ENCODE results near the gene RAB11FIP2. TPM values are rescaled to one million over a fixed set of nuclear protein-coding genes. Genes with fewer than 3 reads are reported as not detected.

Gene RAB11FIP2
- total RNA-seq, 2 experiments from 2014 or later, result 15.5 to 17.9 TPM

DNA sequence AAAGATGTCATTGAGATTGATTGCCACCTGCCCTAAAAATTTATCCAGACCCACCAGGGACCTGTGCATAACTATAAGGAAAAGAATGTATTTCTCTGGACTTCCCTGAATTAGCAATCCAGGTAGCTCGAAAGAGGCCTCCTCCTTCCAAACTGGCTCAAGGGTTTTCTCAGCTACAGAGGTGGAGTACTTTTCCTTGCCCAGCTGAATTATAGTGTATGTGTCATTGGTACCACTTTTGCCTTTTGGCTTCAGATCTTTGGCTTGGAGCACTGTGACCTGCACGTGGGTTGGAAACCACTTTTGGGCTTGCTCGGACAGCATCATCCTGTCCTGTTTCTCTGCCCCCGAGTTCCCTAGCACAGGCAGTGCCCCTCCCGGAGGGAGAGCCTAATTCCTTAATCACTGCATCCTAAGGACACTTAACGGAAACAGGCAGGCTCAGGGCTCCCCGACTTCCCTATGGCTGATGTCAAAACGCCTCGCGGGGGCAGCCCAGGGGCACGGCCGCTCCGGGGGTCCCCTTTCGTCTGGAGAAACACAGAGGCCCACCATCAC, 825 bp downstream of the RAB11FIP2 start:
- Mint-ChIP-seq H3K36me3 (ENCODE audit: low read depth) (no peaks in the 10 kb centered on the region), H3K27me3 (no peaks in the 10 kb centered on the region), H3K4me1 (peaks cover 29% of the 10 kb centered on the region), H3K9me3 (no peaks in the 10 kb centered on the region), H3K4me3 (peak overlapping the region; percentile 90), H3K27ac (peak overlapping the region; percentile 91)
- ChIA-PET CTCF (no interaction called here), POLR2A (no interaction called here)
- peak; percentile 28 for DNase-seq

DNA sequence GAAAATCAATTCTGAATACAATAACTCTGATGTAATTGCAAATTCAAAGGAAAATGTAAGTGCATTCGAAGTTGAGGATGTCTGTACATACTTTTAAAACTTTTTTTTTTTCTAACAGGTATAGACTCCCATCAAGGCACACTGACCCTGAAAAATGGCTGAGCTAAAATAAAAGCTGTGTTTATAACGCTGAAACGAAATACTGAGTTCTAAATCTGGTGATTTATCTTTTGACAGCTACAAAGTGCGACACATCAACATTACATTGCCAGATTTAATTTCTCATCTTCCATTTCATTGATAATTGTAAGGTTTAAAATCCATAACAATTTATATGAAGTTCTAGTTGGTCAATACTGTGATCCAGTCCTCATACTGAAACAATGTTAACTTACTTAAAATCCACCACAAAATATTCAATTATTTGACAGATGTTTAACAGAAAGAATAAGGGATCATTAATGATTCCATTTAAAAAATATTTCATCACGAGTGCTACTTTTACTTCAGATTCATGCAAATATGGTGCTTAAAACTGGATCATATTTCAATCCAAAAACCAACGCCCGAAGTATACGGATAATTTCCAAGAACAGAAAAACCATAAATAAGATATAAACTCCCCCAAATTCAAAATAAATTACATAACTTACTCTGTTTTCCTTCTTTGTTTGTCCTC, 1.4 kb downstream of the RAB11FIP2 start:
- peaks cover 29% of the 10 kb centered on the region for H3K4me1 Mint-ChIP-seq
- no peaks in the 10 kb centered on the region for H3K9me3 Mint-ChIP-seq
- H3K36me3 Mint-ChIP-seq (ENCODE audit: low read depth), result no peaks in the 10 kb centered on the region
- DNase-seq, result no peak
- peak overlapping the region; percentile 90 for H3K4me3 Mint-ChIP-seq
- ChIA-PET POLR2A (no interaction called here), CTCF (no interaction called here)
- peak overlapping the region; percentile 91 for H3K27ac Mint-ChIP-seq
- no peaks in the 10 kb centered on the region for H3K27me3 Mint-ChIP-seq

DNA sequence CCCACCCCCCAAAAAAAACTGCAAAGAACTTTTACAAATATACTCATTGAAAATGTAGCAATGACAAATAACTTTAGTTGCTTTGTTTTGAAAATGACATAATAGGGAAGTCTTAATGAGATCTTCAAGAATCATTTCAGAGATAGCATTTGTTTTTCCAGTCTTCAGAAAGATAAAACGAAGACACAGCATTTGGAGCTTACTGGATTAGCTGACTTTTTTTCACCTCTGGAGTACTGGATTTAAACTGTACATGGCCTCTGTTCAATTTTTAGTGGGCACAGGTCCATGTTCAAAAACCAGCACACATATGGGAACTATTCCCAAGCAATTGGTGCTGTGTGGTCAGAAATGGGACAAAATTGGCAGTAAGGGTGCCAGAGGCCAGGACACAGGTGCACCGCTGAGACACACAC, 3.9 kb downstream of the RAB11FIP2 start:
- DNase-seq, result no peak
- no peaks in the 10 kb centered on the region for H3K9me3 Mint-ChIP-seq
- H3K36me3 Mint-ChIP-seq (ENCODE audit: low read depth), result peaks cover 10% of the 10 kb centered on the region
- H3K4me1 Mint-ChIP-seq, result peaks cover 32% of the 10 kb centered on the region
- POLR2A ChIA-PET, result no interaction called here
- no peaks in the 10 kb centered on the region for H3K27me3 Mint-ChIP-seq
- H3K4me3 Mint-ChIP-seq, result no peak overlapping the region
- CTCF ChIA-PET, result interaction anchor here (0.9 kb wide), 1 partner anchor 15 kb away, joined by 4 read pairs; no protein-coding TSS in a partner anchor
- no peak overlapping the region for H3K27ac Mint-ChIP-seq

DNA sequence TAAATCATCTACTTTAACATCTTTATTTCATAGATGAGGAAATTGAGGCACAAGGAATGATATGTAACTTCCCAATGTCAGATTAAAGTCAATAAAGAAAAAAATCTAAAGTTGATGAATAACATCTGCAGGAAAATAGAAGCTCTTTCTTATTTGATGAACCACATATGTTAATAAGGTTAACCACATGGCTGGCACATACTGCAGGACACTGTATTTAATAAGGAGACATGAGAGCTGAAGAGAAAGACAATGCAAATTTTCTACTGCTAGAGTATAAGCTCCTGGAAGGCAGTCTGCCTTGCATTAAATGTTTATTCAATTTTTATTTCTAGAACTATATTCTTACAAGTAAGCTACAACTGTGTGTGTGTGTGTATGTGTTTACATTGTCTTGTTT, 4.4 kb downstream of the RAB11FIP2 start:
- DNase-seq, result no peak
- H3K27me3 Mint-ChIP-seq, result no peaks in the 10 kb centered on the region
- ChIA-PET CTCF (interaction anchor here (0.9 kb wide), 1 partner anchor 15 kb away, joined by 4 read pairs; no protein-coding TSS in a partner anchor), POLR2A (no interaction called here)
- peaks cover 31% of the 10 kb centered on the region for H3K4me1 Mint-ChIP-seq
- H3K27ac Mint-ChIP-seq, result no peak overlapping the region
- peaks cover 10% of the 10 kb centered on the region for H3K36me3 Mint-ChIP-seq (ENCODE audit: low read depth)
- H3K9me3 Mint-ChIP-seq, result no peaks in the 10 kb centered on the region
- no peak overlapping the region for H3K4me3 Mint-ChIP-seq

DNA sequence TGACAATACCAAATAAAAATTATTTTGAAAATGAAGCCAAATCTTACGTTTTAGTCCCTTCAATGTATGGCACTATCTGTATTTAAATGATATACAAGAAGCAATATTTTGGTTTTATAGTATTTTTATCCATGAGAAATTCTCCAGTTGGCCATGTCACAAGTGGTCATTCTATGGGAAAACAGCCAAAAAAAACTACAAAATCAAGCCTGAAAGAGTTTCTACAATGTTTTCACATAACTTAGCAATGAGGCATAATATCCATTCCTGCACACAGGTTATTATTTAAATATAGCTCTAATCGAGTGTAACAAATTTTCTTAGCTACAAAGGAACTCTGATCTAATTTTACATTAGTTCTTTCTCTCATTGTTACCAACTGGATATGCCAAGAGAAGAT, 5.4 kb downstream of the RAB11FIP2 start:
- Mint-ChIP-seq H3K27ac (no peak overlapping the region), H3K4me1 (peaks cover 34% of the 10 kb centered on the region), H3K4me3 (no peak overlapping the region), H3K36me3 (ENCODE audit: low read depth) (peaks cover 10% of the 10 kb centered on the region), H3K9me3 (no peaks in the 10 kb centered on the region), H3K27me3 (no peaks in the 10 kb centered on the region)
- ChIA-PET CTCF (no interaction called here), POLR2A (no interaction called here)
- DNase-seq, result no peak

DNA sequence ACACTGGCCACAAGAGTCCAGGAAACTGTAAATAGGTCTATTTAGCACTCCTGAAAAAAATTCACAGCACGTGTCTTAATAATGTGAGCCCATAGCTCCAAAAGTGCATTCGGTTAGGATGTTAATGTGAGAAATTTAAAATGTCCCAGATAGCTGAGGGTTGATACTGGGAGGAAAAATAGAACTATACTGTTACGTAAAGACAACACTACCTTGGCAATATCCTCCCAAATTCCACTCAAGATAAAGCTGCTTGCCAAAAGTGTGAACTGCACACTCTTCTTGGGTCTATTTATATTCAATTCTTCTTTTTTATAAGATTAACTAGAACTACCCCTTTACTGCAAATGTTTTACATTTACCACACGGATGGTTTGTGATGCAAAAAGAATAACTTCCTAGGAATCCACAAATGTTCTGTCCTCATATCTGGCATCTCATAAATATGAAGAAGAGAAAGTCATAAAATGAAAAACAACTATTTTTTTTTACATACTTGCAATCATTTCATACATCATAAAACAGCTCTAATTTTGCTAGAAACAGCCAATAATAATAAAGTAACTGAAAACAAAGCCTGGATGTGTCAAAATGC, 10.4 kb downstream of the RAB11FIP2 start:
- DNase-seq, result no peak
- Mint-ChIP-seq H3K36me3 (ENCODE audit: low read depth) (peaks cover 29% of the 10 kb centered on the region), H3K27ac (no peak overlapping the region), H3K27me3 (no peaks in the 10 kb centered on the region), H3K4me1 (peaks cover 22% of the 10 kb centered on the region), H3K4me3 (no peak overlapping the region), H3K9me3 (no peaks in the 10 kb centered on the region)
- ChIA-PET POLR2A (no interaction called here), CTCF (interaction anchor here (0.6 kb wide), 1 partner anchor 432 kb away, joined by 3 read pairs; no protein-coding TSS in a partner anchor)

DNA sequence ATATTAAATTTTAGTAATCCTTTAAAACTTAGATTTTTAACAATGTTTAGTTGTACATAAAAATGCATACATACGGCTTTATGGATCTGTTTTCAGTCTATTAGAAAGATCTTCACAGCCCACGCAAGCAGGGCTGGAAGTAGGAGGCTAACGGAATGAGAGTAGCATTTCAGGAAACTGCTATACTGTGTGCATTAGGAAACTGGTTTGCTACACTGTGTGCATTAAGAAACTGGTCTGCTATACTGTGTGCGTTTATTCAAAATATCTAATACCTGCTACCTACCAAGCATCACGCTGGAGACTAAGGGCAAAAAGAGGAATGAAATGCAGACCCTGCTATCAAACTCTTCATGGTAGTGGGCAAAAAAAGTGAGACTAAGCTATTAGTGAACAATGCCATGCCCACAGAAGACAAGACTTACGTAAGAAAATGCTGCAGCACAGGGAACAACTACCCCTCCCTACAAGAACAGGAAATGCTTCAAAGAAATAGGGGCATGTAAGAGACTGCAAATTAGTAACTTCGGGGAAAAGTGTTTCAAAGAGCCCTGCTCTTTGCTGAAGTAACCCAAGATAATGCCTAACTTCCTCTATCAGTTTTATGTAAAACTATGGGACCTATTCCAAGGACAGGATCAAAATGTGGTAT, 11.3 kb downstream of the RAB11FIP2 start:
- DNase-seq, result no peak
- Mint-ChIP-seq H3K27me3 (no peaks in the 10 kb centered on the region), H3K9me3 (no peaks in the 10 kb centered on the region), H3K36me3 (ENCODE audit: low read depth) (peaks cover 31% of the 10 kb centered on the region), H3K4me3 (peak overlapping the region; percentile 33), H3K27ac (peak overlapping the region; percentile 57), H3K4me1 (peaks cover 22% of the 10 kb centered on the region)
- CTCF ChIA-PET, result interaction anchor here (0.5 kb wide), 1 partner anchor 275 kb away, joined by 4 read pairs; no protein-coding TSS in a partner anchor
- POLR2A ChIA-PET, result no interaction called here

DNA sequence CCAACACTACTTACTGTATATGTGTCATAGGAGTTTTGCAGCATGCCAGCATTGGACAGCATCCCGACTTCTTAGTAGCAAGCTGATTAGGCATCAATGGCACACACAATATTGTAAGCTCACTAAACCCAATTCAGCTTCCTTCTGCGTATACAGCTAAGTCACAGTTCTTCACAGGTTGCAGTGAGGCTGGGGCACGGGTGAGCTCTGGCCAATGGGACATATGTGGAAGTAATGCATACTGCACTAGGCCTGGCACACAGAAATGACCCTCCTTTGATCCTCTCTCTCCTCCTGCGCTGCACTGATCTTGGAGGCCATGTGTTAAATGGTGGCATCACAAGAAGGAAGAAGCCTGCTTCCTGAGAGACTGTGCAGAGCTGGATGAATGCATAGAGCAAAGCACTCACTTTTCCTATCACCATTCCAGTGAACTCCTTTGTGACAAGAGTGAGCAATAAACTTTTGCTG, 11.9 kb downstream of the RAB11FIP2 start:
- no peak for DNase-seq
- ChIA-PET POLR2A (no interaction called here), CTCF (no interaction called here)
- no peaks in the 10 kb centered on the region for H3K27me3 Mint-ChIP-seq
- H3K9me3 Mint-ChIP-seq, result no peaks in the 10 kb centered on the region
- H3K4me3 Mint-ChIP-seq, result no peak overlapping the region
- H3K36me3 Mint-ChIP-seq (ENCODE audit: low read depth), result peaks cover 29% of the 10 kb centered on the region
- no peak overlapping the region for H3K27ac Mint-ChIP-seq
- peaks cover 22% of the 10 kb centered on the region for H3K4me1 Mint-ChIP-seq

DNA sequence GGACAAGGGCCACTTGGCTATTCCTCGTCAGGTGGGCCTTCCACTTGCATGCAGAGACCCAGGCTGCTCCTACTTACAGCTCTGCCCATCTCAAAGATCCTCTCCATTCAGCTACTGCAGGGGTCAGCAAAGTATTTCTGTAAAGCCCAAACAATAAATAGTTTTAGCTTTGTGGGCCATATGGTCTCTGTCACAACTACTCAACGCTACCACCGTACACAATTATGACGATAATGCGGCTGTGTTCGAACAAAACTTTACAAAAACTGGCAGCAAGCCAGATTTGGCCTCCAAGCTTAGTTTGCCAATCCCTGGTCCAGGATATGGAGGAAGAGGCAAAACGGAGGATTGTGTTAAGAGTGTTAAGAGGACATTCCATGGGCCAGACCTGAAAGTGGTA, 12.8 kb downstream of the RAB11FIP2 start:
- peaks cover 25% of the 10 kb centered on the region for H3K4me1 Mint-ChIP-seq
- CTCF ChIA-PET, result no interaction called here

DNA sequence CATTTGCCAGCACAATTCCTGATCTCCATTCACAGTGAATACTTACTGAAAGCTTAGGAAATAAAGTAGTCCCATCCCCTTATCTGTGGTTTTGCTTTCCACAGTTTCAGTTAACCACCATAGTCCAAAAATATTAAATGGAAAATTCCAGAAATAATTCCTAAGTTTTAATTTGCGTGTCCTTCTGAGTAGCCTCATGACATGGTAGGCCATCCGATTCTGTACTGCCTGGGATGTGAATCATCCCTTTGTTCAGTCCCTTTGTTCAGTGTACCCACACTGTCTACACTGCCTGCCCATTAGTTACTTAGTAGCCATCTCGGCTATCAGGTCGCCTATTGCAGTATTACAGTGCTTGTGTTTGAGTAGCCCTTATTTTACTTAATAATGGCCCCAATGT, 14.2 kb downstream of the RAB11FIP2 start:
- H3K27ac Mint-ChIP-seq, result no peak overlapping the region
- H3K27me3 Mint-ChIP-seq, result no peaks in the 10 kb centered on the region
- ChIA-PET POLR2A (no interaction called here), CTCF (no interaction called here)
- no peaks in the 10 kb centered on the region for H3K9me3 Mint-ChIP-seq
- no peak overlapping the region for H3K4me3 Mint-ChIP-seq
- DNase-seq, result no peak
- H3K4me1 Mint-ChIP-seq, result peaks cover 27% of the 10 kb centered on the region
- H3K36me3 Mint-ChIP-seq (ENCODE audit: low read depth), result peaks cover 26% of the 10 kb centered on the region

More for the DNA sequence above, 12.8 kb downstream of the RAB11FIP2 start:
- no peak for DNase-seq
- no peak overlapping the region for H3K4me3 Mint-ChIP-seq
- H3K9me3 Mint-ChIP-seq, result no peaks in the 10 kb centered on the region
- POLR2A ChIA-PET, result no interaction called here
- H3K27me3 Mint-ChIP-seq, result no peaks in the 10 kb centered on the region
- peaks cover 27% of the 10 kb centered on the region for H3K36me3 Mint-ChIP-seq (ENCODE audit: low read depth)
- H3K27ac Mint-ChIP-seq, result peak overlapping the region; percentile 9

DNA sequence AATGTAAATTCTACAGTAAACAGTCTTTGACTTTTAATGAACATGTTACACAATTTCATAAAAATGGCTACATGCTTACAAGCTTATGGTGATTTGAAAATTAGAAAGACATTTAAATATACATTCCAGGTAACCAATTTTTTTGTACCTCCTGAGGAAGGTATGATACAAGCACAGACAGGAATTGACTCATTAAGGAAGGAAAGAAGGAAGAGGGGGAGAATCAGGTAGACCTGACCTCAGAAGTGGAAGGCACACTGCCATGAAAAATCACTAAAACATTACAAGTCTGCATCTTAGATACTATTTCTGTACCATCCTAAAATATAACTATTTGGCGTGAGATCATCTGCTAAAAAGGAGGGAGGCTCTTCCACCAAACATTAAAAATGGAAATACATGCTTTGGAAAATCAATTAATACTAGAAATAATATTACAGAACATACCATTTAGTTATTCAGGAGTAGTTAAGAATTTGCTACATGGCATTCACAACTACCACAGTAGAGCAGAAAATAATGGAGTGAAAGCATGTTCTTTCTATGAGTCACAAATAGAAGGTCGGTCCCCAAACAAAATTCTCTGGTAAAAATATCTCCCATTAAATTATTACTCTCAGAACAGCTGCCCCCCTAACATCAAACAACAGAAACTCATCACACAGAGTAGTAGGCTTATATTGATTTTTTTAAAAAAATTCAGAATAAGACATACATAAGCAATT, 15.2 kb downstream of the RAB11FIP2 start:
- CTCF ChIA-PET, result no interaction called here
- Mint-ChIP-seq H3K9me3 (no peaks in the 10 kb centered on the region), H3K36me3 (ENCODE audit: low read depth) (peaks cover 26% of the 10 kb centered on the region), H3K4me3 (no peak overlapping the region), H3K27ac (no peak overlapping the region), H3K4me1 (peaks cover 24% of the 10 kb centered on the region), H3K27me3 (no peaks in the 10 kb centered on the region)
- POLR2A ChIA-PET, result no interaction called here
- DNase-seq, result no peak

DNA sequence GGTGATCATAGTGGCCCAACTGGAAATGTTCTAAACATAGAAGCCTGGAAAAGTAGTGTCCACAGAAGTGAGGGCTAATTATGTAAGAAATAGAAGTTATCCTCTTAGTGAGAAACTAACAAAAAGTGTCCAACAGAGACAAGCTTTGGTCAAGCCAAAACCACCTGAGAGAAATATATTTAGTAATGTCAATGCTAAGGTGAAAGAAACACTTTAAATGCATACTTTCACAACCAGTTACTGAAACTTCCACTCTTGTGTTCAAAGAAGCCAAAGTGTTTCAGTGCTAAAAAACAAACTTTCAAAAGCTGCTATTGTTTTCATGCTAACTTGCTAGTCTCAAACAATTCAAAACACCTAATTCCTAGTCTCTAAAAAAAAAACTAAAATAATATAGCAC, 18.1 kb downstream of the RAB11FIP2 start:
- ChIA-PET CTCF (no interaction called here), POLR2A (no interaction called here)
- Mint-ChIP-seq H3K4me3 (no peak overlapping the region), H3K27me3 (no peaks in the 10 kb centered on the region), H3K9me3 (no peaks in the 10 kb centered on the region), H3K27ac (no peak overlapping the region), H3K36me3 (ENCODE audit: low read depth) (peaks cover 15% of the 10 kb centered on the region), H3K4me1 (peaks cover 7% of the 10 kb centered on the region)
- no peak for DNase-seq

DNA sequence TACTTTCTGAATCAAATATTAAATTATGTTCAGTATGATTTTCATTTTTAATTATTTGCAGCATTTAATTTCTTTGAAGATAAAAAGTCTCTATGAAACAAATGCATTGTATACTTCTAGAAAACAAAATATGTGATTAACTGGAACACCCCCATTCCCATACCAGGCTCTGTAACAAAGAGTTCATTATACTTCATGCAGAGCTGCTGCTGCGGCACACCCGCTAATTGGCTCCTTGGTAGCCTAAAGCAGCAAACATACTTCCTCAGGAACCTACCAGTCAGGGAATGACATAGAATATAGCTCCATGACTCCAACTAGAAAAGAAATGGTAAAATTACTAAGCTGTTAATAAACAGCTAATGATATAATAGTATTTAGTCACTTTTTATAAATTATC, 19.3 kb downstream of the RAB11FIP2 start:
- DNase-seq, result no peak
- H3K4me1 Mint-ChIP-seq, result peaks cover 7% of the 10 kb centered on the region
- CTCF ChIA-PET, result interaction anchor here (0.9 kb wide), 1 partner anchor 15 kb away, joined by 4 read pairs; no protein-coding TSS in a partner anchor
- peaks cover 8% of the 10 kb centered on the region for H3K36me3 Mint-ChIP-seq (ENCODE audit: low read depth)
- no peak overlapping the region for H3K27ac Mint-ChIP-seq
- POLR2A ChIA-PET, result no interaction called here
- H3K4me3 Mint-ChIP-seq, result no peak overlapping the region
- no peaks in the 10 kb centered on the region for H3K9me3 Mint-ChIP-seq
- H3K27me3 Mint-ChIP-seq, result no peaks in the 10 kb centered on the region

Data from activated CD4-positive, alpha-beta T cell treated with anti-CD3 and anti-CD28 coated beads, Interleukin-2, amount 10 ng/mL, durations not matched to agents 7 days and 5 days (primary cell).